GM19324 (cell line): ENCODE results near the gene ZNF462.
A peak's percentile ranks its signal among the peaks of the same experiment; 100 is the strongest.

Source experiments
- ATAC-seq: cut with Tn5 transposase; IDR thresholded peaks from one replicate; pipeline ENCODE4 v1.9.1; 2021; ENCODE audit warnings: mild to moderate bottlenecking, moderate library complexity; ENCODE audit not compliant: unreplicated experiment, low FRiP score

The ZNF462 gene

DNA sequence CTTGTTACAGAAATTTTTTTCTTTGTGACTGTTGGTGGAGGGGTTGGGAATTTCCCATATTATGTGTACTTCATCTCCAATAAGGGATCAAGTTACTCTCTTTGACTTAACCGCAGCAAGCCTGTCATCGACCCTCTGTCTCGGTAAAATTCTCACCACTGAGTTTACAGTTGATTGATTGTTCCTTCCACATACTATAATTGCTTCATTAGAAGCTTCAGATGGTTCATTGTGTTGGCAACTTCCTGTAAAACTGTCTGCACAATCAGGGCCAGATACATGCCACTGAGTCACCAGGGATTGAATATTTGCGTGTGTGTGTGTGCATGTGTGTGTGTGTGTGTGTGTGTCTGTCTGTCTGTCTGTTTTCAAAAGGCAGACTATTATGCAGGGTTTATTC is 176.6 kb downstream of the ZNF462 start:
- ATAC-seq, result no peak

DNA sequence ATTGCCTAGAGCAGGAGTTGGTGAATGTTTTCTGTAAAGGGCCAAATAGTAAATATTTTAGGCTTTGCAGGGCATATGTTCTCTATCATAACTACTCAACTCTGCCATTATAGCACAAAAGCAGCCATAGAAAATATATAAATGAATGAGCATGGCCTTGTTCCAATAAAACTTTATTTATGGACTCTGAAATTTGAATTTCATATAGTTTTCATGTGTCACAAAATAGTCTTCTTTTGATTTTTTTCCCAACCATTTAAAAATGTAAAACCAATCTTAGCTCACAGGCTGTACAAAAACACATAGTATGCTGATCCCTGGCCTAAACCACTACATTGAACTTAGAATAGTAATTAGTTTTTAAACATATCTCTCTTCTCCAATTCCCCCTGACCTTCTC is 179.6 kb downstream of the ZNF462 start:
- no peak for ATAC-seq

DNA sequence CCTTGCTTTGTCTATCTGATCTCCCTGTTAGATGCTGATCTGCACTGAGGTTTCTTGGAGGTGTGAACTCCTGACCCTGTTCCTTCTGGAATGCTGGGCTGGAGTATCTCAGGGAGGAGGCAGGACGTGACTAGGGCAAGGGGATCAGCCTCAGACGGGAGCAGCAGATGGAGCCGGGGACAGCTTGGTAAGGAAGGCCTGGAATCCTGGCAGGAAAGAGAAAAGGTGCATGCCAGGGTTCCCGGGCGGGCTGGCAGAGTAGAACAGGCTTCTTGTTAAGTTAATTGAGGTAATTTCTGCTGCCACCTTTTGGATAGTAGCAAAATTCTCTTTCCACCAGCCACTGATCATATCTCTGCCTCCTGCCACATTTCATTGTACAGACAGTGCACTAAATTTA is 180.9 kb downstream of the ZNF462 start:
- ATAC-seq, result no peak

DNA sequence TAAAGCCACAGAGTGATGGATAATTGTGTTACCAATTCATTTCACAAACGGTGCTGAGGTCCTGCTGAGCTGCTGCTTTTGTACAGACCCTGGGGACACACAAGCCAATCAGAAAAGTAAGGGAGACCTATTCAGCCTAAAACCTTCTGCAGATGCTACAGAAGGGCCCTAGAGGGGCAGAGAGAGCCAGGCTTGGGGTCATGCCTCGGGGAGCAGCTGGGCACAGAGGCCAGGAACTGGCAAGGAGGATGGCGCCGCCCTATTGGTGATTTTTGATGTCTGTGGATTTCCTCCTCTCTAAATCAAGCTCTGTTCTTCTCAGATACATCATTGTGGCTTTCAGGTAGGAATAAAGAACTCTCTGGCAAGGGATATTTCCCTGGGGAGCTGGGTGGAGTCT is 181.9 kb downstream of the ZNF462 start:
- ATAC-seq, result no peak

DNA sequence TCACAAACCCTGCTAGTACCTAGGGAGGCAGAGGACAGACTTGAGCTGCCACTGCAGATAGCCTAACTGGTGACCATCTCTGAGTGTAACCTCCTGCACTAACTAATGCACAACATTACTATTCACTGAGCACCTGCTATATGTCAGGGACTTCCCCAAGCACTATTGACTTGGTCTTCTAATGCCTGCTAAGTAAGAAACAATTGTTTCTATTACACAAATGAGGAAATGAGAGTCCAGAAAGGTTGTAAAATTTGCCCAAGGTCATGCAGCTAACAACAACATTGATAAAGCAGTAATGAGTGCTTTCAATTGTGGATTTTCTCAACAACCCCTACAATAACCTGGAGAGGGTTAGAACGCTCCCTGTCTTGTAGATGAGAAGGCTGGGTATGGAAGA is 183.7 kb downstream of the ZNF462 start:
- ATAC-seq, result peak; percentile 94

DNA sequence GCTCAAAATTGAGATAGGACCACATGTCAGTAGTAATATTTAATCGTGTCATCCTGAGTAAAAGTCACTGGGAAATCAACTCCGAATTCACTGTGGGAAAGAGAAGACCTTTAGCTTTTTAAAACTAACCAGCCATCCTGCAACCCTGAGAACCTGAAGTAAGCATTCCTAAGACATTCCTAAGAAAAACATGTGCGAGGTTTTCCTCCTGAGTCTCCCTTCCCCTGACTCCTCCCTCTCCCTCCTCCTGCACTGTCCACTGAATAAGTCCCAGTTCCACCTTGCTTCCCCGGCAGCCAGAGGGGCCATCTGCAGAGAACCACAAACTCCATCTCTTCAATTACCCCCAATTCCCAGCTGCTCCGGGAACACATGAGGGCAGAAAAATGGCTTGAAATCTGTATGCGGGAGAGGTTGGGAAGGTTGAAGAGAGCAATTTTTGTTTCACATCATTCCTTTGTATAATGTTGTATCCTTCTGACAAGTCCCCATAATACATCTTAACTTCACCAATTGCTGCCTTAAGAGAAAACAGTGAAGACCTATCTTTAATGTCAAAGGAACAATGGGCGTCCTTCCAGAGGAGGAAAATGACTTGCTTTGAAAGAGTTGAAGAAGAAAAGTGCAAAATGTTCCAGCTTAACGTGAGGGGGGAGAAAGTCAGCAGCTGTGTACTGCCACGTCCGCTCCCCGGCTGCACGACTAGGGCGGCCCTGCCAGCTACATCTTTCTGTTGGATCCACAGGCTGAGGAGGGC is 186.3 kb downstream of the ZNF462 start:
- no peak for ATAC-seq

DNA sequence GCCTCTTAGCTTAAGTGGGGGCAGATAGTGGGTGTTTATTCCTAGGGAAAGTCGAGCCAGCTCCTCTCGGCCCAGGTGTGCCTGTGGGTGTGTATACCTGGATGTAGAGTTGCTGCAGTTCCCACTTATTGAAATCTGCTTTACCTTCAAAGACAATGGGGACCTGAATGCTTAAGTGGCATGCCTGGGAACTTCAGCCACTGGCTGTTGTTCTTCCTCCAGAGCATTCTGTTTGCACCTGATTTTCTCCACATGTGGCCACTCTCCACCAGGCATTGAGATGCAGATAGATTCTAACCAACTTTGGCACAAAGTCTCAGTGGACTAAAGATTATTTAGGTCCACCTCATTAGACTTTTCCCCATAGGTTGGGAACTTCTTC is 186.8 kb downstream of the ZNF462 start:
- no peak for ATAC-seq

DNA sequence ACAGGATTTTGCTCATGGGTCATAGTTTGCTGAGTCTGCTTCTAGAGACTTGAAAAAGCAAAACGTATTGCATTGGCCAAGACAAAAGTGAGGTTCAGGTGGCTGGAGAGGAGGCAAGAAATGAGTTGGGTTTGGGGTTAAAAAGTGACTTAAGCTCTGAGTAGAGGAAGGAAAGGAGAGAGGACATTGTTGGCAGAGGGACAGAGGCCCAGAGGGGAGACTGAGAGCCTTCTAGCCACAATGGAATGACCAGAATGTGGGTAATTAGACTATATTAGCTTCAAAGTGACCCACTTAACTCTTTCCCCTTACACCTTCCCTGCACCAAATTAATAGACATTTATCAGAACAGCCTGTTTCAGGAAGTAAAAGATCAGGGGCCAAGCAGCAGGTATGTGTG is 188.4 kb downstream of the ZNF462 start:
- no peak for ATAC-seq

DNA sequence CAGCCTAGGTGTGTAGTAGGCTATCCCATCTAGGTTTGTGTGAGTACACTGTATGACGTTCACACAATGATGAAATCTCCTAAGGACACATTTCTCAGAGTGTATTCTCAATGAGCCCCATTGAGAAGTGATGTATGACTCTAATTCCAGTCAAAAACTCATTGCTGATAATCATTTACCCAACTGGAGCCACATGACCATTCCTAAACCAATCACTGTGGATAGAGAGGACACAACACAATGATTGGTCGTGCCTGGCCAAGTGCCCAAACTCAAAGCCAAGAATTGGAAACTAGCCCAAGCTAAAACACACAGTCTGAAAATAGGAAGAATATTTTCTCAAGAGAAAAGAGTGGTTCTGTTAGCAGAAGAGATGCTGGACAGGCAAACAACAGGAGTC is 191.2 kb downstream of the ZNF462 start:
- no peak for ATAC-seq

DNA sequence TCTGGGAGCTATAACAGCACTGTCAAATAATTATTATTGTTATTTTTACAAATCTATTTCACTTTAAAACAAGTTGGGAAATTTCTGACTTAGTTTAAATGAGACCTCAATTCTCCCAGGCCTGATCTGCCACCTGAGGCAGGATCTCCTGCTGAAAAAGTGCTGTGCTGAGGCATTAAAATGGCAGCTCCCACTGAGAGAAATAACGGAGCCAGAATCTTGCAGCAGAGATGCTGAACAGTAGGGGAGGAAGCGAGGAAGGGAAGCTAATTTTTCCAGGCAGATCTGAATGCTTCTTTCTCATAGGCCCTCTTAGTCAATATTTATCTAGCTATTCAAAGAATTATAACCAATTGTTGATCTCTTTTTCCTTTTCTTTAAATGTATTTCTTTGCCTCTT is 196.3 kb downstream of the ZNF462 start:
- no peak for ATAC-seq

DNA sequence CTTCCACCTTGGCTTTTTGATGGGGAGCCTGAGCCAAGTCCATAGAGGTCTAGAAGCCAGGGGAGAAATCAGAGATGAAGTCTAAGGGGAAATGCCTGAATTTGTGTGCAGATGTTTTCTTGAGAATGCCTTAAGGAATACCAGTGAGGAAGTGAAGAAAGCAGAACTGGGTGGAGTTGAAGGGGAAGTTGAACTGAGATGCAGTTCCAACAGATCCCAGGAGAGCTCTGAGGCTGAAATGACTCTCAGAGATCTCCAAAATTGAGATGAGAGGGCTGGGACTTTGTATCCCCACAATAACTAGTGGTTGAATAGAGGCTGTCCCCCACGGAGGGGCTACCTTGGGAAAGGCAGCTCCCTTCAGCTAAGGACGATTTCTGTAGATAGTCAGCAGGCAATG is 197.1 kb downstream of the ZNF462 start:
- no peak for ATAC-seq
